ENCODE results near the gene FICD. TPM values are rescaled to one million over a fixed set of nuclear protein-coding genes. Genes with fewer than 3 reads are reported as not detected.

Gene FICD
- total RNA-seq, 2 experiments from 2014 or later, result 3.4 to 3.9 TPM

DNA sequence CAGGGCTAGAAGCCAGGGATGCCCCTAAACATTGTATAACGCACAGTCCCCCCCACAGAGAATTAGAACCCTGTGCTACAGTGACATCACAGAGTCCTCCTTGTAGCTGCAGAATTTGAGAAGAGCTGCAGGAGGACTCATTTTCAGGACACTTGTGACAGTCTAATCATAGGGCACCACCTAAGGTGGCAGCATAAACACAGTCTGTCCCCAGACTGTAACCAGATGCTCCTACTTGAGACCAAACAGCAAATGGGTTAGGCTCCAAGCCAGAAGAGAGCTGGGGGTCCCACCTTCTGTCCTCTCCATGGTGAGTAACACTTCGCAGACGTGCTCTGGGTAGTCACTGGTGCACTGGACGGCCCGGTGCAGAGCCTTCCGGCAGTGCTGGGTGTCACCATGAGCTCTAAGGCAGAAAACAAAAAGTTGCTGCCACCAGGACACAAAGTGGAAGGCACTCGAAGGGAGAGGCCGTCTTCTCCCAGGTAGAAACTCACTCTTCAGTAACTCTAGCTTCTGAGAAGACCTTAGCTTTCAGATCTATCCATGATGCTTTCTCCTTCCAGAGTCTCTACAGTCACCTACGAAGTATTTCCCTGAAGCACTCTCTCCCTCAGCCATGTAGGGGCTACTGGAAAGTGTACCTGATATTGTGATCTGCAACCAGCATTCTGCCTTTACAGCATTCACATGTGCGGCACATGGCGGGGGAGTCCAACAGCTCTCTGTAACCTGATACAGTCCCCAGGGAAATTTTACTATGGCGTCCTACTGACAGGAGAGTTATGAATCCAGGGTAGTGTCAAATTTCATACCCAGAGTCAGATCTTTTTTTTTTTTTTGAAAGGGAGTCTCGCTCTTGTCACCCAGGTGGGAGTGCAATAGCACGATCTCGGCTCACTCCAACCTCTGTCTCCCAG, 17.1 kb downstream of the FICD start:
- Mint-ChIP-seq H3K4me3 (no peak overlapping the region), H3K27me3 (no peaks in the 10 kb centered on the region), H3K27ac (no peak overlapping the region), H3K4me1 (ENCODE audit: low read depth) (peaks cover 3% of the 10 kb centered on the region), H3K36me3 (ENCODE audit: low read depth) (peaks cover 52% of the 10 kb centered on the region), H3K9me3 (no peaks in the 10 kb centered on the region)
- ChIA-PET CTCF (interaction anchor here (1.4 to 2.3 kb wide), 5 partner anchors 17 to 86 kb away, joined by 3 to 9 read pairs (median 4); no protein-coding TSS in a partner anchor), POLR2A (interaction anchor here (0.6 to 1.6 kb wide), 4 partner anchors 8 to 29 kb away, joined by 3 to 5 read pairs (median 4); partner anchors contain the start of genes FICD and SART3)
- ATAC-seq (no peak), DNase-seq (no peak)
- TF ChIP-seq, protein P1, sequence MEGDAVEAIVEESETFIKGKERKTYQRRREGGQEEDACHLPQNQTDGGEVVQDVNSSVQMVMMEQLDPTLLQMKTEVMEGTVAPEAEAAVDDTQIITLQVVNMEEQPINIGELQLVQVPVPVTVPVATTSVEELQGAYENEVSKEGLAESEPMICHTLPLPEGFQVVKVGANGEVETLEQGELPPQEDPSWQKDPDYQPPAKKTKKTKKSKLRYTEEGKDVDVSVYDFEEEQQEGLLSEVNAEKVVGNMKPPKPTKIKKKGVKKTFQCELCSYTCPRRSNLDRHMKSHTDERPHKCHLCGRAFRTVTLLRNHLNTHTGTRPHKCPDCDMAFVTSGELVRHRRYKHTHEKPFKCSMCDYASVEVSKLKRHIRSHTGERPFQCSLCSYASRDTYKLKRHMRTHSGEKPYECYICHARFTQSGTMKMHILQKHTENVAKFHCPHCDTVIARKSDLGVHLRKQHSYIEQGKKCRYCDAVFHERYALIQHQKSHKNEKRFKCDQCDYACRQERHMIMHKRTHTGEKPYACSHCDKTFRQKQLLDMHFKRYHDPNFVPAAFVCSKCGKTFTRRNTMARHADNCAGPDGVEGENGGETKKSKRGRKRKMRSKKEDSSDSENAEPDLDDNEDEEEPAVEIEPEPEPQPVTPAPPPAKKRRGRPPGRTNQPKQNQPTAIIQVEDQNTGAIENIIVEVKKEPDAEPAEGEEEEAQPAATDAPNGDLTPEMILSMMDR (IDR thresholded peaks at IDR 0.05), result no peak
- intact Hi-C loops (cut with micrococcal nuclease), result no loop called here

- CTCF ChIA-PET, result interaction anchor here (1.1 kb wide), 1 partner anchor 26 kb away, joined by 4 read pairs; no protein-coding TSS in a partner anchor
- peaks cover 48% of the 10 kb centered on the region for H3K36me3 Mint-ChIP-seq (ENCODE audit: low read depth)
- ATAC-seq (no peak), DNase-seq (no peak)
- peak overlapping the region; percentile 57 for H3K27ac Mint-ChIP-seq
- H3K27me3 Mint-ChIP-seq, result no peaks in the 10 kb centered on the region
- TF ChIP-seq, protein P1 (IDR thresholded peaks at IDR 0.05), result no peak
- no peak overlapping the region for H3K4me3 Mint-ChIP-seq
- POLR2A ChIA-PET, result interaction anchor here (0.8 to 1.0 kb wide), 2 partner anchors 16 to 20 kb away, joined by 3 to 4 read pairs; no protein-coding TSS in a partner anchor
- no peaks in the 10 kb centered on the region for H3K9me3 Mint-ChIP-seq
- H3K4me1 Mint-ChIP-seq (ENCODE audit: low read depth), result peaks cover 15% of the 10 kb centered on the region
- intact Hi-C loops (cut with micrococcal nuclease), result no loop called here
Measured at GRCh38 chr12:108538146-108538545, 23.1 kb downstream of the FICD start.

DNA sequence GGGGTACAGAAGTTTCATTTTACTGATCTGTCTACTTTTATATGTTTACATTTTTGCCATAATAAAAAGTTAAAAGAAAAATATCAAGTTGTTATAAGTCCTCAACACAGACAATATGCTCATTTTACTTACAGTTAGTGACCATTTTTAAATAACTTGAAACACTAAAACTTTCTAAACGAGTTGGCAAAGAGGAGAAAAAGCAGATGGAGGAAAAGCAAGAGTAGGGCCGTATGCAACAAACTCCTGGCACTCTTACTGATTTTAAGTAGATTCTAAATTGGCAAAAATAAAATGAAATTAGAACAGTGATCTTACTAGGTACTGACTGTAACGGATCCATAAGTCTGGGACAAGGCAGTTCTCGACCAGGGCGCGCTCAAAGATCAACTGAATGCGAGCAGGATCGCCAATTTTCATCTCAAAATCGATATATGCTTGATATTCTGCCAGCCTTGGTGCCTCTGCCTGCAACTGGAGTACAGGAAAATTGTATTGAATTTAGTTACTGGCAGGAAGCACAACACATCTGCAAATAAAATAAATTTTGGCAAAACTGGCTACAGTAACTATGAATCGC, 23.6 kb downstream of the FICD start:
- intact Hi-C loops (cut with micrococcal nuclease), result no loop called here
- H3K4me3 Mint-ChIP-seq, result no peak overlapping the region
- H3K27ac Mint-ChIP-seq, result peak overlapping the region; percentile 30
- CTCF ChIA-PET, result no interaction called here
- H3K36me3 Mint-ChIP-seq (ENCODE audit: low read depth), result peaks cover 51% of the 10 kb centered on the region
- peaks cover 15% of the 10 kb centered on the region for H3K4me1 Mint-ChIP-seq (ENCODE audit: low read depth)
- POLR2A ChIA-PET, result no interaction called here
- no peak for ATAC-seq
- TF ChIP-seq, protein P1 (IDR thresholded peaks at IDR 0.05), result no peak
- H3K9me3 Mint-ChIP-seq, result no peaks in the 10 kb centered on the region
- no peaks in the 10 kb centered on the region for H3K27me3 Mint-ChIP-seq
- no peak for DNase-seq

DNA sequence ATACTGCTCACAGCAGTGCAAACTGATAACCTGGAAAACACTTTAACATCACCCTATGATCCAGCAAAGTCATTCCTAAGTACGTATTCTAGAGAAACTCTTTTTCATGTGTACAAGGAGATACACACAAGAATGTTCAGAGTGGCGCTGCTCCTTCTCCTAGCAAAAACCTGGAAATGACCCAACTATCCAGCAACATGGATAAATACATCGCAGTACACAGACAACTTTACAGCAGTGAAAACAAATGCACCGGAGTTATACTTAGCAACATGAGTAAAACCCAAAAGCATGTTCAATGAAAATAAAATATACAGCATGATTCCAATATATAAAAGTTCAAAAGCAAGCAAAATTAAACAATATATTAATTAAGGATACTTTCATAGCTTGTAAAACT, 27.2 kb downstream of the FICD start:
- intact Hi-C loops (cut with micrococcal nuclease), result no loop called here
- ATAC-seq, result no peak
- CTCF ChIA-PET, result no interaction called here
- TF ChIP-seq, protein P1 (IDR thresholded peaks at IDR 0.05), result no peak
- Mint-ChIP-seq H3K36me3 (ENCODE audit: low read depth) (peaks cover 48% of the 10 kb centered on the region), H3K27ac (no peak overlapping the region), H3K27me3 (no peaks in the 10 kb centered on the region), H3K4me3 (no peak overlapping the region), H3K9me3 (no peaks in the 10 kb centered on the region), H3K4me1 (ENCODE audit: low read depth) (peaks cover 20% of the 10 kb centered on the region)
- no peak for DNase-seq
- POLR2A ChIA-PET, result interaction anchor here (0.7 kb wide), 1 partner anchor 17 kb away, joined by 3 read pairs; no protein-coding TSS in a partner anchor
